H9 (cell line): ENCODE measurements around the gene MRAS. TPM values are rescaled to one million over a fixed set of nuclear protein-coding genes. Genes with fewer than 3 reads are reported as not detected.
A peak's percentile ranks its signal among the peaks of the same experiment; 100 is the strongest.

Experiments
- DNase-seq: peaks from one replicate; pipeline ENCODE4 v3.0.0-alpha.2; 2017
- H2AFZ ChIP-seq: one replicate; pipeline ENCODE4 v1.6.1; 2013; ENCODE audit warnings: mild to moderate bottlenecking, low read length, control low read depth, moderate library complexity
- H2AK5ac ChIP-seq: 2 replicates; pipeline ENCODE4 v1.6.1; 2013; ENCODE audit warnings: low read length, control low read depth, mixed read lengths; ENCODE audit not compliant: insufficient read length
- H2BK120ac ChIP-seq: one replicate; pipeline ENCODE4 v1.6.1; 2013; ENCODE audit warnings: low read depth, mild to moderate bottlenecking, low read length, control low read depth, inconsistent platforms; ENCODE audit not compliant: poor library complexity, severe bottlenecking
- H2BK12ac ChIP-seq: 2 replicates; pipeline ENCODE4 v1.6.1; 2013; ENCODE audit warnings: low read length, control low read depth, mixed read lengths, low read depth; ENCODE audit not compliant: insufficient read length
- H2BK15ac ChIP-seq: 2 replicates; pipeline ENCODE4 v1.6.1; 2013; ENCODE audit warnings: low read depth, low read length, control low read depth
- H2BK20ac ChIP-seq: one replicate; pipeline ENCODE4 v1.6.1; 2013; ENCODE audit warnings: low read depth, mild to moderate bottlenecking, low read length, control low read depth, inconsistent platforms; ENCODE audit not compliant: poor library complexity, severe bottlenecking
- H2BK5ac ChIP-seq: 2 replicates; pipeline ENCODE4 v1.6.1; 2013; ENCODE audit warnings: low read length, control low read depth, mixed read lengths; ENCODE audit not compliant: insufficient read length
- H3K14ac ChIP-seq: 2 replicates; pipeline ENCODE4 v1.6.1; 2013; ENCODE audit warnings: low read length, control low read depth; ENCODE audit not compliant: insufficient read depth
- H3K18ac ChIP-seq: 2 replicates; pipeline ENCODE4 v1.6.1; 2013; ENCODE audit warnings: low read depth, mild to moderate bottlenecking, mixed read lengths, low read length, control low read depth; ENCODE audit not compliant: insufficient read length
- H3K23ac ChIP-seq: 2 replicates; pipeline ENCODE4 v1.6.1; 2013; ENCODE audit warnings: low read length, control low read depth, mixed read lengths, low read depth; ENCODE audit not compliant: insufficient read length
- H3K23me2 ChIP-seq: 2 replicates; pipeline ENCODE4 v1.6.1; 2013; ENCODE audit warnings: low read depth, mild to moderate bottlenecking, mixed read lengths, low read length, control low read depth; ENCODE audit not compliant: insufficient read length, poor library complexity, severe bottlenecking
- H3K27ac ChIP-seq: 2 replicates; pipeline ENCODE4 v1.5.1; 2013; ENCODE audit warnings: low read length, control low read depth, mixed read lengths, low read depth; ENCODE audit not compliant: insufficient read length
- H3K27me3 ChIP-seq: 2 replicates; pipeline ENCODE4 v1.6.1; 2013; ENCODE audit warnings: low read length, control low read depth, inconsistent platforms; ENCODE audit not compliant: insufficient read depth
- H3K4ac ChIP-seq: 2 replicates; pipeline ENCODE4 v1.6.1; 2013; ENCODE audit warnings: low read depth, mild to moderate bottlenecking, control low read depth, inconsistent platforms, low read length, moderate library complexity
- H3K4me1 ChIP-seq: 2 replicates; pipeline ENCODE4 v1.6.1; 2013; ENCODE audit warnings: low read length, control low read depth, inconsistent platforms; ENCODE audit not compliant: insufficient read depth
- H3K4me2 ChIP-seq: 2 replicates; pipeline ENCODE4 v1.6.1; 2013; ENCODE audit warnings: low read length, control low read depth, mixed read lengths; ENCODE audit not compliant: insufficient read length, insufficient read depth
- H3K56ac ChIP-seq: 2 replicates; pipeline ENCODE4 v1.6.1; 2013; ENCODE audit warnings: low read depth, mild to moderate bottlenecking, mixed read lengths, low read length, control low read depth; ENCODE audit not compliant: insufficient read length
- H3K79me1 ChIP-seq: 2 replicates; pipeline ENCODE4 v1.6.1; 2013; ENCODE audit warnings: low read depth, mild to moderate bottlenecking, moderate library complexity, low read length, control low read depth, inconsistent platforms; ENCODE audit not compliant: insufficient read depth, poor library complexity, severe bottlenecking
- H3K79me2 ChIP-seq: 2 replicates; pipeline ENCODE4 v1.6.1; 2013; ENCODE audit warnings: low read length, control low read depth, inconsistent platforms; ENCODE audit not compliant: insufficient read depth
- H3K9ac ChIP-seq: 2 replicates; pipeline ENCODE4 v1.6.1; 2013; ENCODE audit warnings: low read length, control low read depth, mixed read lengths; ENCODE audit not compliant: insufficient read length; ENCODE audit errors: extremely low read depth
- H3K9me3 ChIP-seq: one replicate; pipeline ENCODE4 v1.6.1; 2013; ENCODE audit warnings: low read depth, low read length, inconsistent platforms; ENCODE audit not compliant: control insufficient read depth
- H3T11ph ChIP-seq: one replicate; pipeline ENCODE4 v1.6.1; 2013; ENCODE audit warnings: mild to moderate bottlenecking, low read length, control low read depth, inconsistent platforms
- H4K20me1 ChIP-seq: one replicate; pipeline ENCODE4 v1.6.1; 2013; ENCODE audit not compliant: control insufficient read depth, insufficient read length, insufficient read depth
- H4K5ac ChIP-seq: 2 replicates; pipeline ENCODE4 v1.6.1; 2013; ENCODE audit warnings: low read depth, mild to moderate bottlenecking, mixed read lengths, low read length, control low read depth; ENCODE audit not compliant: insufficient read length
- H4K8ac ChIP-seq: replicated peaks from 2 replicates; pipeline ENCODE4 v1.6.1; 2013; ENCODE audit warnings: low read length, control low read depth, mixed read lengths, low read depth; ENCODE audit not compliant: insufficient read length
- H4K91ac ChIP-seq: 2 replicates; pipeline ENCODE4 v1.6.1; 2013; ENCODE audit warnings: low read depth, mild to moderate bottlenecking, moderate library complexity, mixed read lengths, low read length, control low read depth; ENCODE audit not compliant: insufficient read length
- H3K27ac Mint-ChIP-seq, 3 experiments: 2 replicates in 2 of 3; 3 replicates in 1 of 3; pipeline ENCODE4 v1.8.0; 2020 to 2021; ENCODE audit warnings: mixed read lengths in 3 of 3, mild to moderate bottlenecking in 1 of 3, moderate library complexity in 1 of 3
- H3K27me3 Mint-ChIP-seq: 2 replicates; pipeline ENCODE4 v1.8.0; 2021; ENCODE audit warnings: low read depth, mild to moderate bottlenecking, moderate library complexity, mixed read lengths
- H3K36me3 Mint-ChIP-seq, 3 experiments: 2 replicates in 2 of 3; 3 replicates in 1 of 3; pipeline ENCODE4 v1.8.0; 2020 to 2021; ENCODE audit warnings: low read depth in 3 of 3, mixed read lengths in 3 of 3; ENCODE audit not compliant: insufficient read depth in 1 of 3
- H3K4me1 Mint-ChIP-seq, 2 experiments: 2 replicates each; pipeline ENCODE4 v1.8.0; 2020; ENCODE audit warnings: mixed read lengths in 2 of 2
- H3K4me3 Mint-ChIP-seq, 2 experiments: 2 replicates in 1 of 2; 3 replicates in 1 of 2; pipeline ENCODE4 v1.8.0; 2020 to 2021; ENCODE audit warnings: mild to moderate bottlenecking in 2 of 2, mixed read lengths in 2 of 2, moderate library complexity in 1 of 2
- H3K9me3 Mint-ChIP-seq, 2 experiments: 2 replicates in 1 of 2; 3 replicates in 1 of 2; pipeline ENCODE4 v1.8.0; 2020; ENCODE audit warnings: mild to moderate bottlenecking in 2 of 2, mixed read lengths in 2 of 2, moderate library complexity in 1 of 2
- WGBS: extraction: QIAGEN DNeasy Blood & Tissue Kit; methylation state at CpG from one replicate; pipeline ENCODE4 v1.1.7; 2013; ENCODE audit warnings: missing lambda C conversion rate, low lambda C conversion rate, mixed read lengths; ENCODE audit not compliant: insufficient read length; ENCODE audit errors: extremely low coverage; 5-methylcytosine and 5-hydroxymethylcytosine counted together
- total RNA-seq: library from RNA; stranded (reverse); gene quantifications from 2 replicates; pipeline ENCODE4 v1.2.1, GENCODE V29; 2021
- TF ChIP-seq, protein P1 (sequence below): fragments of 200-600 bp; sonication (generic); conservative IDR thresholded peaks from 3 replicates; pipeline ENCODE4 v1.8.0; 2021; ENCODE audit warnings: antibody characterized with exemption, mild to moderate bottlenecking

The MRAS gene
- total RNA-seq, 1 experiment from 2014 or later: 10.9 TPM

DNA sequence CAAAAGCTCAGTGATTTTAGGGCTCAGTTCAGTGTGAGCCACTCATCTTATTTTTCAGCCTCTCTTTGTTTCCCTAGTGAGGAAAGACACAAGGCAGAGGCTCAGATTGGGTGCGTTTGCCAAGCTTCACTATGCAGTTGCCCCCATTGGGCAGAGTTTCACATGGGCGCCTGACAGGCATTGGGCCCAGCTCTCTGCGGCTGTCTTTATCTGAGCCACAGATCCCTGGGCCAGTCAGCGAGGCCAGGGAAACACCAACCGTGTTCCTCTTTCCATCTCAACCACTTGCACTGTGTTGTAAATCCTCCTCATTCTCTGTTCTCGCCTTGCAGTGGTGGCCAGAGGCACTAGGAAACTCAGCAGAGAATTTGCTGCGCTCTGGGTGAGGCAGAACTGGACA is 96.9 kb downstream of the MRAS start:
- peaks cover 13 to 15% of the 10 kb centered on the region in 2 experiments for H3K4me1 Mint-ChIP-seq
- no peak overlapping the region for H3K4me3 Mint-ChIP-seq
- Histone ChIP-seq H3K56ac (no peak overlapping the region), H3K9me3 (no peaks in the 10 kb centered on the region), H4K8ac (no peak overlapping the region), H2BK5ac (no peak overlapping the region), H2BK120ac (no peak overlapping the region), H3K18ac (no peak overlapping the region), H2BK12ac (no peak overlapping the region), H4K91ac (no peak overlapping the region), H4K20me1 (no peaks in the 10 kb centered on the region), H2BK15ac (no peak overlapping the region), H2AFZ (no peak overlapping the region), H2BK20ac (no peak overlapping the region), H3K4ac (no peak overlapping the region), H3K79me1 (no peaks in the 10 kb centered on the region), H3K27me3 (no peaks in the 10 kb centered on the region), H3K23me2 (no peaks in the 10 kb centered on the region), H3T11ph (no peak overlapping the region), H3K79me2 (no peaks in the 10 kb centered on the region), H3K23ac (no peak overlapping the region), H3K14ac (no peak overlapping the region), H3K27ac (no peak overlapping the region), H3K9ac (no peak overlapping the region), H2AK5ac (no peak overlapping the region), H3K4me1 (no peaks in the 10 kb centered on the region), H3K4me2 (no peak overlapping the region), H4K5ac (no peak overlapping the region)
- H3K36me3 Mint-ChIP-seq: no peaks in the 10 kb centered on the region
- TF ChIP-seq, protein P1, sequence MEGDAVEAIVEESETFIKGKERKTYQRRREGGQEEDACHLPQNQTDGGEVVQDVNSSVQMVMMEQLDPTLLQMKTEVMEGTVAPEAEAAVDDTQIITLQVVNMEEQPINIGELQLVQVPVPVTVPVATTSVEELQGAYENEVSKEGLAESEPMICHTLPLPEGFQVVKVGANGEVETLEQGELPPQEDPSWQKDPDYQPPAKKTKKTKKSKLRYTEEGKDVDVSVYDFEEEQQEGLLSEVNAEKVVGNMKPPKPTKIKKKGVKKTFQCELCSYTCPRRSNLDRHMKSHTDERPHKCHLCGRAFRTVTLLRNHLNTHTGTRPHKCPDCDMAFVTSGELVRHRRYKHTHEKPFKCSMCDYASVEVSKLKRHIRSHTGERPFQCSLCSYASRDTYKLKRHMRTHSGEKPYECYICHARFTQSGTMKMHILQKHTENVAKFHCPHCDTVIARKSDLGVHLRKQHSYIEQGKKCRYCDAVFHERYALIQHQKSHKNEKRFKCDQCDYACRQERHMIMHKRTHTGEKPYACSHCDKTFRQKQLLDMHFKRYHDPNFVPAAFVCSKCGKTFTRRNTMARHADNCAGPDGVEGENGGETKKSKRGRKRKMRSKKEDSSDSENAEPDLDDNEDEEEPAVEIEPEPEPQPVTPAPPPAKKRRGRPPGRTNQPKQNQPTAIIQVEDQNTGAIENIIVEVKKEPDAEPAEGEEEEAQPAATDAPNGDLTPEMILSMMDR: no peak
- H3K27me3 Mint-ChIP-seq: no peaks in the 10 kb centered on the region
- WGBS: no CpG with 5 or more reads among the region's 7 CpGs
- H3K9me3 Mint-ChIP-seq: no peaks in the 10 kb centered on the region
- peak overlapping the region in 1 of 3 experiments; percentile 50; a peak in 2 of 7 replicates for H3K27ac Mint-ChIP-seq
- DNase-seq: no peak
